Hematopoietic multipotent progenitor cell treated with erythropoietin and hydrocortisone succinate and interleukin-3 and kit ligand, for 15 days (in vitro differentiated cells): ENCODE data around the gene GSTT2B.
"Not testable (repeated sequence)": the region's sequence is repeated elsewhere in the genome, so short reads cannot be mapped to it uniquely, and the experiment has no call there.

ENCODE experiments used
- DNase-seq: peaks from one replicate; pipeline ENCODE4 v3.0.0-alpha.2; 2015; ENCODE audit warnings: low spot score

GSTT2B gene

GRCh38 chr22:23940166-23940565 lies 20.8 kb downstream of the GSTT2B start:
- not testable (repeated sequence) for DNase-seq

DNA sequence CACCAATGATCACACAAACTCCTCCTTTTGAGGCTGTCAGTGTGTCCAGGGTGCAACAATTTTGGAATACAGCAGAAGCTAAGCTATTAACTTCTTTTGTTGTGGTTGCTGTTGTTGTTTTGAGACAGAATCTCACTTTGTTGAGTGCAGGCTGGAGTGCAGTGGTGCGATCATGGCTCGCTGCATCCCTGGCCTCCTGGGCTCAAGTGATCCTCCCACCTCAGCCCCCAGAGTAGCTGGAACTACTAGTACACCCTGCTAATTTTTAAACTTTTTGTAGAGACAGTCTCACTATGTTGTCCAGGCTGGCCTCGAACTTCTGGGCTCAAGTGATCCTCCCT lies 22.0 kb downstream of the GSTT2B start:
- DNase-seq = no peak

DNA sequence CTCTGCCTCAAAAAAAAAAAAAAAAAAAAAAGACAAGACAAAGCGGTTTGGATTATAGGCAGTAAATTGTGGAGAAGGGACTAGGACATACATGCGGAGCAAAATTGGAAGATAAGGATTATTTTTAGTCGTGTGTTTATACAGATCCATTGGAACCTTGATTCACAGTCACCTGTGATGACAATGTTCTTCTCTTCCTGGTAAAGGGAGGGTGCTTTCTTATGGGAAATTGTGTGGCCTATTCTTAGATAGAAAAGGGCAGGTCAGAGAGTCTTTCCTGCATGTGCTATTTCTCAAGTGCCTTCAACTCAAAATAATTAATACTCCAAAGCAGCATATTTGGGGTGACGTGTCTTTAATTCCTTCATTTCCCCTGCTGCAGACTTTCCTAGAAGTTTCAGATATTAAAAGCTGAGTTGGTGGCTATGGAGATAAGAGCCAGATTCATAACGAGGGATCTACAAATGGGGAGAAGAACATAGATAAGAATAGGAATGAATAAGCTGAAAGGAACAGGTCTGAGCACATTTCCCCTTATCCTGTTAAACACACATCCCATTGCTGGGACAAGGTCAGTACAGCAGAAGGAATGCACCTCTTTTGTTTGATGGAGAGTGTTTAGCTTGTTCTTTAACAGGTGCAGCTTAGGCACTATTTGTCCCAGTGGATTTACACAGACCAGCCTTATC lies 22.5 kb downstream of the GSTT2B start:
- peak; percentile 15 for DNase-seq

- DNase-seq = no peak
Observed at GRCh38 chr22:23926561-23926960, 34.4 kb downstream of the GSTT2B start.

DNA sequence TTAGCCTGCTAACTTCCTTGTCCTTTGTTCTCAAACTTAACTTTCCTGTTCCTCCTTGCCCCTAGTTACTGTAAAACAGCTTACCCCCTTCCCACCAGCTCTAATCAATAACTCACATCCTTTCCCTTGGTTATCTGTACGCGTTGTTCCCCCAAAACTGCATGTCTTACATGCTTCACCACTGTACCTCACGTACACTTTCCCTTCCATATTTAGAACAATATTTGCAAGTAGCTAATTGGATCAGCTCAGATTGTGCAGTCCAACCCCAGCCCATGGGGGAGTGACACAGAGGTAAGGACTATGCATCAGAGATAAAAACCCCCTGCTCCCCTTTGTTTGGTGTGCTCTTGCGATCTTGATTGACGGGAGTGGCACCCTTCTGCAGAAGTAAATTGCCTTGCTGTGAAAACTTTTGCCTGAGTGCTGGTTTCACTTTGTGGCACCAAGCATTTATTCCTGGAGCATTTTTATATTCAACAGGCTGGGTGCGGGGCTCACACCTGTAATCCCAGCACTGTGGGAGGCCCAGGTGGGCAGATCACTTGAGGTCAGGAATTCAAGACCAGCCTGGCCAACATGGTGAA lies 35.9 kb downstream of the GSTT2B start:
- no peak for DNase-seq

DNA sequence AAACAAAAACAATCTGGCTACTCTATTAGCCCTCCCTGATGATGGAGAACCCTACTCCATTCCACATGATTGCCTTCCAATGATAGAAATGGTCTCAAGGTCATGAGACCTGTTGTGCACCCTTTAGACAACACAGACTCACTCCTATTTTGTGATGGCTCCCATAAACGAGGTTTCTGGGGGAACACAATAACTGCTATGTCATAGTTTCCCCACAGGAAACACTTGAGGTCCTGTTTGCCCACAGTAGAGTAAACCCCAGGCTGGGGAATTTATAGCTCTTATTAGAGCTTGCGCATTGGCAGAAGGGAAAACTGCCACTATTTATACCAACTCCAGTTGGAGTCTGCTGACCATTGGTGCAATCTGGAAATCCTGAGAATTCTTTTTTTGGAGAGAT lies 38.1 kb downstream of the GSTT2B start:
- no peak for DNase-seq

GRCh38 chr22:23921586-23922201 lies 39.3 kb downstream of the GSTT2B start:
- not testable (repeated sequence) for DNase-seq

- not testable (repeated sequence) for DNase-seq
Observed at GRCh38 chr22:23920267-23920611, 40.8 kb downstream of the GSTT2B start.

GRCh38 chr22:23915290-23915689 lies 45.7 kb downstream of the GSTT2B start:
- DNase-seq = no peak

DNA sequence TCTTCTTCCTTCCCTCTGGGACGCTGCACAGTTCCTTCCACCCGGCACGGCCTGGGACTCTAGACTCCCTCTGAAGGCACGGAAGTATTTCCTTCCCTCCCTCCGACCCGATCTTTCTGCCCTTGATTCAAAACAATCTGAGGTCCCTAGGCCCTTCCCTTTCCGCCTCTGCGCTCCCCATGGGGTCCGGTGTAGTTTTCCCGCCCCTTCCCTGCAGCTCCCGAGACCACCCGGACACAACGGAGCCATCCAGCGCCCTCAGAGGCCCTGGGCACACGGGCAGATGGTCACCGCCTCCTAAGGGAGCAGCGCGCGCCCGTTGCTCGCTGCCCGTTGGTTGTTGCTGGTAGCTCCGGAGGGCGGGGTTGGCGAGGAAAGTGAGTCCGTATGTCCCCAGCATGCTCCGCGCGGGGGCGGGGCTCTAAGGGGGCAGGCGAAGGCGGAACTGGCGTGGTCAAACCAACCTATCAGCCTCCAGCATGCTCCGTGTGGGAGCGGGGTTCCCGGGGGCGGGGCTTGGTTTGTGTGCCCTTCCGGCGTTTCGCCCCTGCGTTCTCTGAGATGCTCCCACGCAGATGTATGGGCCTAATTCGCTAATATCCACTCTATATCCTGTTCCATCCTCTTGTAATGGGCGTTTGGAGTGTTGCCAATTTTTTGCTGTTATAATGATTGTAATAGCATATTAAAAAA lies 47.2 kb downstream of the GSTT2B start:
- DNase-seq = peak; percentile 97

DNA sequence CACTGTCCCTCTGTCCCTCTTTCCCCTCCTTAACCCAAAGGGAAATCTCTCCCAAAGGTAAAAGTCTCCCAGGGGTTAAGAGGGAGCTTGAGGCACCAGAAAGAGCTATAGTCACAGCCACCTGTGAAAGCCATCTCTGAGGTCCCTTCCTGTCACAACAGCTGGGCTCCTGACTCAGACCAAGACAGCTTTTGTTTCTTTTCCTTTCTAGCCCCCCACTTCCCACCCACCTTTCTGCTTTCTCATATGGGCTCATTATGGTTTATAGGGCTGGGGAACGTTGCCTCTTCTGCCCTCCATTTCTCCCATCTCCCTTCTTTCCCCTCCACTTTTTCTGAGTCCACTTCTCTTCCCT lies 47.7 kb downstream of the GSTT2B start:
- no peak for DNase-seq

GRCh38 chr22:23912293-23912903 lies 48.6 kb downstream of the GSTT2B start:
- no peak for DNase-seq

- DNase-seq = no peak
Observed at GRCh38 chr22:23911318-23911980, 49.5 kb downstream of the GSTT2B start.

GRCh38 chr22:23910496-23911190 lies 50.4 kb downstream of the GSTT2B start:
- no peak for DNase-seq

GRCh38 chr22:23909296-23909898 lies 51.6 kb downstream of the GSTT2B start:
- no peak for DNase-seq

DNA sequence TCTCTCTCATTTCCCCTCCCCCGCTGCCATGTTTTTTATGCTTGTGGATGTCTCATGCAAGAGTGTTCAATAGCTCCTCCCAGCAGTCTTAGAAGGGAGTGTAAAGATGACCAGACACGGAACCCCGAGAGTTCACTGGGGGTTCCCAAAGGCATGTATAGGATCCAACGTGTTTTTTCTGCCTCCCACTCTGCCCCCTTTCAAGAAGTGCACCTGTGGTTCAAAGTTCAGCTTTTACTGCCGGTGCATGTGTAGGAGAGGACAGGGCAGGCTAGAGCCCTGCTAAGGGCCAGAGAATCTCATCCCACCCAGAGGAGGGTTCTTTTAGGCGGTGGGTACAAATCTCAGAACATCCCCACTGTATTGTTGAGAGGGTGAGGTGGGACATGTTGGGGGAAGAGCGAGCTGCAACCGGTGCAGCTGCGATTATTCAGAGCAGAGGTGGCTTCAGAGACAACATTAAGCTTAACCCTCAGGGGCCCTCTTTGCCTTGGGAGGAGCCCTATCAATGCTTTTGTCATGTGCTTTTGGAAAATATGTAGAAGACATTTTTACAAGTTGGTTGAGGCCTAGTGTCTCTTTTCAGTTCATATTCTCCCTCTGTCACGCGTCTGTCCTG lies 52.3 kb downstream of the GSTT2B start:
- DNase-seq = no peak

- DNase-seq = not testable (repeated sequence)
Observed at GRCh38 chr22:23907423-23907822, 53.6 kb downstream of the GSTT2B start.
